ENCODE results near the gene HMG20B.

The HMG20B gene

DNA sequence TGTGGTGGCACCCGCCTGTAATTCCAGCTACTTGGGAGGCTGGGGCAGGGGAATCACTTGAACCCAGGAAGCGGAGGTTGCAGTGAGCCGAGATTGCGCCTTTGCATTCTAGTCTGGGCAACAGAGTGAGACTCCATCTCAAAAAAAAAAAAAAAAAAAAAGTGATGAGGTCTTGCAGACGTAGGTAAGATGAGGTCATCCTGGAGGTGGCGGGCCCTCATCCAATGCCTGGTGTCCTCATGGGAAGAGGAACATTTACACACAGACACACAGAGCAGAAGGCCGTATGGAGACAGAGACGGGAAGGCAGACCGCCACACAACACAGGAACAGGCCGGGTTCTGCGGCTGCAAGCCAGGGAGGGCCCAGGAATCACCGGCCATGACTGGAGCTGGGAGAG is 49.5 kb downstream of the HMG20B start:
- no peak for DNase-seq

DNA sequence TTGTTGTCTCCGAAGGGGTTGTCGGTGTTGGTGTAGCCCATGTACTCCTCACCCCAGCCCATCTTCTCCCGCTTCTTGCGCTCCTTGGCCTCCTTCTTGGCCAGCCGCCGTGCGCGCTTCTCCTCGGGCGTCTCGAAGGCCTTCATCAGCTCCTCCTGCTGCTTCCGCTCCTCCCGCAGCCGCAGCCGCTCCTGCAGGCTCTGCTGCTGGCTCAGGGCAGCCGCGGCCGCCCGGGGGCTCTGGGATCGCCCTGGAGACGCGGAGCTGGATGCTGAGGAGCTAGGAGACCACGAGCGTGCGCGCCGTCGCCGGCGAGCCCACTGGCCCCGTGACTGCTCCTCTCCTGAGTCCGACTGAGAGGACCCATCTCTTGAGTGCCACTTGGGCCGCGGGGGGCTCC is 51.0 kb downstream of the HMG20B start:
- DNase-seq, result no peak

DNA sequence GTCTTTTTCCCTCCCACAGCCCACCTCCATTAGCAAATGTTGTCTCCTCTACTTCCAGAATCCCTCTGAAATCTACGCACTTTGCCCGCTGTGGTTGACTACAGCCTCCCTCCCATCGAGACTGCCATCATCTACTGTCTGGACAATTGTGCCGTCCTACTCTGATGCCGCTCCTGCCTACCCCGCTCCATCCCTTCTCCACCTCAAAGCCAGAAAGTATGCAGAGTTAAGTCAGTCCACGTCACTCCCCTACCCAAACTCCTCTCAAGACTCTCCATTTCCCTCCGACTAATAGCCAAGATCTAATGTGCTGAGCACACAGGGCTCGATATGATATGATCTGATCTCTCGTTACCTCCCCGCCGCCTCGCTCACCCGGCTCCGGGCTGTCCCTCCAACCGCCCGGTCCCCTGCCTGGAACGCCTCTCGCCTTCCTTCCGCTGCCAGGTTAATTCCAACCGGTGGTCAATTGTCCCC is 53.3 kb downstream of the HMG20B start:
- no peak for DNase-seq

DNA sequence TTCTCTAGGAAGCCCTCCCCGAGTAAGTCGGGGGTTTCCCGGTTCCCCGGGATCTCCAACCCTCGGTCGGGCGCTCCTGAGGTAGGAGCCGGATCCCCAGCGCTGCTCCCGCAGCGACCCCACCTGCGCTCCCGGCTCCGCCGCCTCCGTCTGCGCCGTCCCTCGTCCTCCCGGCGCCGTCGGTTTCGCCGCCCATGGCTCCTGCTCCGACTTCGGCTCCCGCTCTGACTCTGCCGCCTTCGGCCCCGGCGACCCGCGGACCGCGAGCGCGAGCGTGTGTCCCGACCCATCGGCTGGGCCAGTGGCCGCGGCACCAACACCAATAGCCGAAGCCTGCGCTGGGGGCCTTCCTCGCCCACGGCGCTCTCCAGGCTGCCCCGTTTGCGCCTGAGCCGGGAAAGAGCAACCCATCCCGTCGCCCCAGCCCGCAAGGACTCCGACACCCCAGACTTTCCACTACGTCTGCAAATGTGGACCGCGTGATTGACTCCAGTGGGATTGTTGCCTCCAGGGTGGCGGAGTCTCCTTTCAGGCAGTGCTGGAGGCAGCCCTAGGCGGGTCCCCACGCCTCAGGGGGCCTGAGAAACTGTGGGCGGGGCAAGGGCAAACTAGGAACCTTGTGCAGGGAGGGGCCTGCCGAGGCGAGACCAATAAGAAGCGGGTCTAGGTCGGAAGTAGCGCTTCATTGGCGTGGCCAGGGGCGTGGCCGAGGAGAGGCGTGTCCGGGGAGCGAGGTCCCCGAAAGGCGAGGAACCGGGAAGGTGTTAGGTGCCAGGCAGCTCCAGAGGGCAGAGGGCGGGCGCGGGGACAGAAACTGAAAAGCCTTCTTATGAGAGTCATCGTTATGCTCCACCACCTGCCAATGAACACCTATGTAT is 54.0 kb downstream of the HMG20B start, which contains the start of gene CACTIN:
TSS of gene CACTIN (minus strand) at position 318 of the 878 bp plus-strand sequence. CDS start at position 290, 28 bp downstream.
- DNase-seq, result peak; percentile 100

DNA sequence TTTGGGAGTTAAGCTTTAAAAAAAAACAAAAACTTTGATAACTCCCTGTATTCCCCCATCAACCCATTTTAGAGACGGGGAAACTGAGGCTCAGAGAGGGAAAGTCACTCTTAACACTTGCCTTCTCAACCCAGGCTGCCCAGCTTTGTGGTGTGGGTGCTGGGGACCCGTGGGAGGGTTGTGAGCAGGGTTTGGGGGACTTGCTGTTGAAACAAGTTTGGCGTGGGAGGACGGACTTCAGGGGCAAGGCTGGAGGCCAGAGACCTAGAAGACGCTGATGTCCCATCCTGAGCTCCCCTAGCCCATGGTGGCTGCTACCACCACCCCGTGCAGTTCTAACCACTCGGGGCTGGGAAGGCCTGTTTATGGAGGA is 54.6 kb downstream of the HMG20B start:
- DNase-seq, result no peak

Data from CD4-positive, alpha-beta T cell treated with Interleukin-6 for 4 hours (primary cell).